SK-N-SH (cell line): ENCODE data around the gene PBX2. TPM values are rescaled to one million over a fixed set of nuclear protein-coding genes. Genes with fewer than 3 reads are reported as not detected.

Source experiments
- CTCF ChIA-PET: fragments of 300-600, 350-600 bp; formaldehyde crosslinking; extraction: SDS; loops from one replicate; lab custom pipeline; 2021; lab: Yijun Ruan, JAX
- POLR2A ChIA-PET: fragments of 350-600 bp; sonication (Branson Sonifier 250); formaldehyde crosslinking; extraction: SDS; loops from one replicate; lab custom pipeline; 2020; ENCODE audit warnings: antibody characterized with exemption, inconsistent platforms; lab: Yijun Ruan, JAX
- DNase-seq: peaks from one replicate; pipeline ENCODE4 v3.0.0; 2012
- H2AFZ ChIP-seq: fragments of 200-600 bp; sonication (generic); 2 replicates; pipeline ENCODE4 v1.8.1; 2016; ENCODE audit warnings: antibody characterized with exemption, mild to moderate bottlenecking, low read depth
- H3F3A ChIP-seq: fragments of 200-600 bp; sonication (generic); replicated peaks from 2 replicates; pipeline ENCODE3; 2016; ENCODE audit warnings: antibody characterized with exemption, mild to moderate bottlenecking; ENCODE audit not compliant: insufficient read depth
- H3K27ac ChIP-seq, 2 experiments: fragments of 200-500 bp in 1 of 2; fragments of 200-600 bp in 1 of 2; sonication (Bioruptor generic) in 1 of 2; sonication (generic), shearing (Covaris generic) in 1 of 2; 2 replicates each; pipeline versions ENCODE4 v1.5.1 to v1.6.1; 2014 to 2016; ENCODE audit warnings: low read depth in 2 of 2, inconsistent platforms in 1 of 2, low read length in 1 of 2, mild to moderate bottlenecking in 1 of 2, mixed read lengths in 1 of 2
- H3K27me3 ChIP-seq: fragments of 200-600 bp; sonication (generic), shearing (Covaris generic); 2 replicates; pipeline ENCODE4 v1.6.1; 2016; ENCODE audit warnings: mixed run types; ENCODE audit not compliant: insufficient read depth
- H3K36me3 ChIP-seq, 2 experiments: fragments of 200-500 bp in 1 of 2; fragments of 200-600 bp in 1 of 2; sonication (Bioruptor generic) in 1 of 2; sonication (generic) in 1 of 2; replicated peaks in 1 of 2; 2 replicates each; pipeline versions ENCODE3 to v1.5.1; 2014 to 2016; ENCODE audit warnings: low read length in 1 of 2, mild to moderate bottlenecking in 1 of 2; ENCODE audit not compliant: insufficient read depth in 2 of 2, control insufficient read depth in 1 of 2
- H3K4me1 ChIP-seq, 2 experiments: fragments of 200-500 bp in 1 of 2; fragments of 200-600 bp in 1 of 2; sonication (Bioruptor generic) in 1 of 2; sonication (generic), shearing (Covaris generic) in 1 of 2; 2 replicates each; pipeline versions ENCODE4 v1.5.1 to v1.6.1; 2014 to 2016; ENCODE audit warnings: low read depth in 1 of 2, low read length in 1 of 2, mixed run types in 1 of 2; ENCODE audit not compliant: insufficient read depth in 2 of 2, control insufficient read depth in 1 of 2
- H3K4me2 ChIP-seq: fragments of 200-600 bp; sonication (generic), shearing (Covaris generic); 2 replicates; pipeline ENCODE4 v1.6.1; 2017; ENCODE audit warnings: mixed run types
- H3K4me3 ChIP-seq, 2 experiments: fragments of 200-500 bp in 1 of 2; fragments of 200-600 bp in 1 of 2; sonication (Bioruptor generic) in 1 of 2; sonication (generic), shearing (Covaris generic) in 1 of 2; 2 replicates each; pipeline versions ENCODE4 v1.5.1 to v1.8.1; 2014 to 2016; ENCODE audit warnings: low read depth in 2 of 2, inconsistent platforms in 1 of 2, low read length in 1 of 2, mild to moderate bottlenecking in 1 of 2, mixed read lengths in 1 of 2, moderate library complexity in 1 of 2
- H3K79me2 ChIP-seq: fragments of 200-600 bp; sonication (generic); 2 replicates; pipeline ENCODE4 v1.8.1; 2017; ENCODE audit warnings: mild to moderate bottlenecking; ENCODE audit not compliant: insufficient read depth
- H3K9ac ChIP-seq: fragments of 200-600 bp; sonication (generic); 2 replicates; pipeline ENCODE4 v1.6.1; 2017; ENCODE audit warnings: mixed run types
- H3K9me2 ChIP-seq: fragments of 200-600 bp; sonication (generic); 2 replicates; pipeline ENCODE4 v1.6.1; 2017; ENCODE audit warnings: mixed run types
- H3K9me3 ChIP-seq: fragments of 200-600 bp; sonication (generic); 2 replicates; pipeline ENCODE4 v1.6.1; 2017; ENCODE audit warnings: mixed run types, mild to moderate bottlenecking, moderate library complexity
- H4K20me1 ChIP-seq: fragments of 200-600 bp; sonication (generic); 2 replicates; pipeline ENCODE4 v1.6.1; 2017; ENCODE audit warnings: mild to moderate bottlenecking, mixed run types; ENCODE audit not compliant: insufficient read depth
- CTCF ChIP-seq: fragments of 200-600 bp; sonication (generic); IDR thresholded peaks from 2 replicates; pipeline ENCODE4 v1.6.1; 2017; ENCODE audit warnings: antibody characterized with exemption, mild to moderate bottlenecking, moderate library complexity
- EZH2phosphoT487 ChIP-seq: fragments of 200-600 bp; sonication (generic); IDR thresholded peaks from 2 replicates; pipeline ENCODE4 v1.6.1; 2017; ENCODE audit warnings: low read depth, mixed run types, mild to moderate bottlenecking, antibody characterized with exemption, moderate library complexity, borderline replicate concordance
- FOXM1 ChIP-seq: IDR thresholded peaks from 2 replicates; pipeline ENCODE4 v1.4.0; 2012; ENCODE audit warnings: low read depth, mild to moderate bottlenecking
- GABPA ChIP-seq: IDR thresholded peaks from 2 replicates; pipeline ENCODE4 v1.4.0; 2012; ENCODE audit warnings: low read depth, mild to moderate bottlenecking
- GATA2 ChIP-seq: sonication (generic); formaldehyde crosslinking; IDR thresholded peaks from 2 replicates; pipeline ENCODE4 v1.5.0; 2020; ENCODE audit warnings: mild to moderate bottlenecking, missing genetic modification reagents
- MEF2A ChIP-seq: IDR thresholded peaks from 2 replicates; pipeline ENCODE4 v1.4.0; 2012; ENCODE audit warnings: low read depth, borderline replicate concordance
- NRF1 ChIP-seq: IDR thresholded peaks from 2 replicates; pipeline ENCODE4 v1.6.1; 2012; ENCODE audit warnings: low read depth, mild to moderate bottlenecking, low read length
- RAD21 ChIP-seq: IDR thresholded peaks from 2 replicates; pipeline ENCODE4 v1.6.1; 2012; ENCODE audit warnings: mild to moderate bottlenecking, low read length
- RCOR1 ChIP-seq: fragments of 150-350 bp; IDR thresholded peaks from 2 replicates; pipeline ENCODE4 v1.6.1; 2017; ENCODE audit warnings: antibody characterized with exemption, low read length
- RXRA ChIP-seq: IDR thresholded peaks from 2 replicates; pipeline ENCODE4 v1.4.0; 2012; ENCODE audit warnings: low read depth, mild to moderate bottlenecking, borderline replicate concordance
- SMC3 ChIP-seq: IDR thresholded peaks from 2 replicates; pipeline ENCODE4 v1.6.1; 2012; ENCODE audit warnings: low read depth, low read length, improper control_type of control experiment
- TCF12 ChIP-seq: IDR thresholded peaks from 2 replicates; pipeline ENCODE4 v1.4.0; 2012
- USF2 ChIP-seq: fragments of 150-350 bp; IDR thresholded peaks from 2 replicates; pipeline ENCODE4 v1.6.1; 2017; ENCODE audit warnings: antibody characterized with exemption, low read length, low read depth, borderline replicate concordance
- WGBS: methylation state at CpG from one replicate; pipeline ENCODE4 v1.1.6; 2017; ENCODE audit warnings: low lambda C conversion rate; 5-methylcytosine and 5-hydroxymethylcytosine counted together
- polyA plus RNA-seq, 3 experiments: library from polyadenylated mRNA; depleted of rRNA; stranded (reverse); fragments of >200 nt; gene quantifications; 2 replicates each; pipeline ENCODE4 v1.2.3, GENCODE V29; 2012

The PBX2 gene
- polyA plus RNA-seq, 1 of the 3 experiments (the other 2 are of a cell fraction): 74.5 TPM

GRCh38 chr6:32171234-32171633 is 18.8 kb downstream of the PBX2 start:
- H3F3A ChIP-seq: peaks cover 8% of the 10 kb centered on the region
- H3K4me2 ChIP-seq: no peak overlapping the region
- H2AFZ ChIP-seq: no peak overlapping the region
- H3K4me3 ChIP-seq: no peak overlapping the region
- no peaks in the 10 kb centered on the region for H4K20me1 ChIP-seq
- H3K27ac ChIP-seq: no peak overlapping the region
- peaks cover 42% of the 10 kb centered on the region for H3K79me2 ChIP-seq
- TF ChIP-seq USF2 (no peak), GATA2 (CRISPR knock-in tag) (no peak), NRF1 (no peak), FOXM1 (no peak), SMC3 (no peak), RAD21 (no peak)
- peaks cover 0 to 17% of the 10 kb centered on the region in 2 experiments; a peak in 3 of 4 replicates for H3K4me1 ChIP-seq
- H3K9ac ChIP-seq: no peak overlapping the region
- no peak for DNase-seq
- H3K36me3 ChIP-seq: peaks cover 0 to 33% of the 10 kb centered on the region in 2 experiments
- WGBS: 100% methylated on average over 6 of the region's 6 CpGs
- no peaks in the 10 kb centered on the region for H3K27me3 ChIP-seq
- no peaks in the 10 kb centered on the region for H3K9me2 ChIP-seq
- ChIA-PET CTCF (interaction anchor here (1.1 kb wide), 1 partner anchor 17 kb away, joined by 5 read pairs; no protein-coding TSS in a partner anchor), POLR2A (interaction anchor here (1.9 kb wide), 1 partner anchor 10 kb away, joined by 4 read pairs; no protein-coding TSS in a partner anchor)
- no peaks in the 10 kb centered on the region for H3K9me3 ChIP-seq

GRCh38 chr6:32170294-32170693 is 19.7 kb downstream of the PBX2 start:
- Histone ChIP-seq H3K9me2 (no peaks in the 10 kb centered on the region), H3K79me2 (peaks cover 37% of the 10 kb centered on the region), H3K27me3 (no peaks in the 10 kb centered on the region), H2AFZ (no peak overlapping the region), H3K27ac (no peak overlapping the region), H3K4me3 (no peak overlapping the region)
- TF ChIP-seq TCF12 (no peak), RCOR1 (no peak), EZH2phosphoT487 (no peak), MEF2A (no peak), RXRA (no peak), GABPA (no peak), CTCF (no peak), RAD21 (no peak)
- TF ChIP-seq, all 33 proteins: peak for 0
- H3F3A ChIP-seq: peaks cover 8% of the 10 kb centered on the region
- DNase-seq: no peak
- peaks cover 0 to 16% of the 10 kb centered on the region in 2 experiments; a peak in 3 of 4 replicates for H3K4me1 ChIP-seq
- H3K36me3 ChIP-seq: peaks cover 0 to 36% of the 10 kb centered on the region in 2 experiments
- no peaks in the 10 kb centered on the region for H4K20me1 ChIP-seq
- POLR2A ChIA-PET: interaction anchor here (1.0 to 1.9 kb wide), 2 partner anchors 9 to 59 kb away, joined by 3 to 4 read pairs; no protein-coding TSS in a partner anchor
- WGBS: 84% methylated on average over 7 of the region's 11 CpGs
- CTCF ChIA-PET: interaction anchor here (1.6 kb wide), 1 partner anchor 51 kb away, joined by 5 read pairs; no protein-coding TSS in a partner anchor
- H3K9ac ChIP-seq: no peak overlapping the region
- no peak overlapping the region for H3K4me2 ChIP-seq
- H3K9me3 ChIP-seq: no peaks in the 10 kb centered on the region
